HUES64 (cell line): ENCODE results near the gene GPC6.

Experiments used
- H3K27ac ChIP-seq: 2 replicates; pipeline ENCODE4 v1.7.0; 2013; ENCODE audit warnings: low read depth, low read length, inconsistent platforms
- H3K27me3 ChIP-seq: 2 replicates; pipeline ENCODE4 v1.6.1; 2013; ENCODE audit warnings: mild to moderate bottlenecking, low read length; ENCODE audit not compliant: insufficient read depth
- H3K36me3 ChIP-seq: 2 replicates; pipeline ENCODE4 v1.6.1; 2013; ENCODE audit warnings: mild to moderate bottlenecking, low read length; ENCODE audit not compliant: insufficient read depth
- H3K4me1 ChIP-seq: 2 replicates; pipeline ENCODE4 v1.6.1; 2013; ENCODE audit warnings: mild to moderate bottlenecking, low read length, moderate library complexity; ENCODE audit not compliant: insufficient read depth
- H3K4me3 ChIP-seq: 2 replicates; pipeline ENCODE4 v1.5.1; 2013; ENCODE audit warnings: mild to moderate bottlenecking, low read length, moderate library complexity
- H3K9ac ChIP-seq: 2 replicates; pipeline ENCODE4 v1.6.1; 2013; ENCODE audit warnings: mild to moderate bottlenecking, low read depth, low read length
- H3K9me3 ChIP-seq: 2 replicates; pipeline ENCODE4 v1.6.1; 2013; ENCODE audit warnings: low read depth, low read length; ENCODE audit not compliant: insufficient read depth
- WGBS: fragments of 150-250, 120-280 bp; methylation state at CpG from one replicate; pipeline ENCODE4 v1.1.7; 2013; ENCODE audit warnings: missing lambda C conversion rate; 5-methylcytosine and 5-hydroxymethylcytosine counted together

Gene GPC6

GRCh38 chr13:93345024-93345423 lies 118.4 kb downstream of the GPC6 start:
- no peaks in the 10 kb centered on the region for H3K9me3 ChIP-seq
- H3K27ac ChIP-seq: no peak overlapping the region
- no peak overlapping the region for H3K4me3 ChIP-seq

DNA sequence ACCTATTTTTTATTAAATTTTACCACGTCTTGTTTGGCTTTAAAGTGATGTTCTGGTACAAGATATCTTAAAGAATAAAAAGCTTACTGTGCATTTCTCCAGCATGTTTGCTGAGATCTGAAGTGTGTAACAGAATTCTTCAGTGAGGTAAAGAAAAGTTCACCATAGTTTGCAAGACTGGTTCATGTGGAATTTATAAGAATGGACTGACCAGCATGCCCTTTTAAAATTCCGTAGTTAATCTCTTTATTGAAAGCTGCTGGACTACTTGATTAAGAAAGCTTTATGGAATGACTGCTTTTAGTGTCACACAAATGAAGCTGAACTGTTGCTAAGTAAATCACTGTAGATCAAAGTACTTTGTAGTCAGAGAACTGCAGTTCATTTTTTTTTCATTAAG lies 119.2 kb downstream of the GPC6 start:
- Histone ChIP-seq H3K9me3 (no peaks in the 10 kb centered on the region), H3K4me3 (no peak overlapping the region), H3K27me3 (no peaks in the 10 kb centered on the region), H3K9ac (no peak overlapping the region), H3K4me1 (peaks cover 6% of the 10 kb centered on the region; the same call in 1 of the 2 replicates), H3K27ac (no peak overlapping the region), H3K36me3 (no peaks in the 10 kb centered on the region)
- 84% methylated on average over 2 of the region's 2 CpGs for WGBS

More at GRCh38 chr13:93345024-93345423, 118.4 kb downstream of the GPC6 start:
- Histone ChIP-seq H3K27me3 (no peaks in the 10 kb centered on the region), H3K9ac (no peak overlapping the region), H3K36me3 (no peaks in the 10 kb centered on the region), H3K4me1 (peaks cover 6% of the 10 kb centered on the region; the same call in 1 of the 2 replicates)

GRCh38 chr13:93352616-93353015 lies 126.0 kb downstream of the GPC6 start:
- no peaks in the 10 kb centered on the region for H3K4me1 ChIP-seq
- H3K9ac ChIP-seq: no peak overlapping the region
- WGBS: 94% methylated on average over 4 of the region's 4 CpGs
- no peak overlapping the region for H3K27ac ChIP-seq
- H3K36me3 ChIP-seq: no peaks in the 10 kb centered on the region
- no peaks in the 10 kb centered on the region for H3K27me3 ChIP-seq
- H3K4me3 ChIP-seq: no peak overlapping the region
- H3K9me3 ChIP-seq: no peaks in the 10 kb centered on the region

DNA sequence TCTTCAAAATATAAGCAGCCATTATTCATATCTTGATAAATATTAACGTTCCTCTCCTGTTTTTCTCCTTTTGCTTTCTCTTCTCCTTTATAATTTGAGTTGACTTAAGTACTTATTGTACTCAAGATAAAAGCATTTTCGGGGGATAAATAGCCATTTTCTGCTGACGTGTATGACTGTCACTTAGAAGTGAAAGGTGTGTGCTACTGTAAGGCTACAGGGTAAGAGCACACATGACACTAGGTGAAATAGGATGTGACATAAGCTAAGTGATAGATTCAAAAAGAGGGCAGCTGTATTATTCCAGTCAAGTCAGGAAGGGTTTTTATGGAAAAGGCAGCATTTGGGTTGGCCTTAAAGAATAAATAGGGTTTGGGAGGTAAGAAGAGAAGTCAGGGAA lies 128.5 kb downstream of the GPC6 start:
- no peaks in the 10 kb centered on the region for H3K27me3 ChIP-seq
- H3K27ac ChIP-seq: no peak overlapping the region
- H3K9me3 ChIP-seq: no peaks in the 10 kb centered on the region
- no peak overlapping the region for H3K9ac ChIP-seq
- WGBS: 96% methylated on average over 2 of the region's 3 CpGs
- H3K4me3 ChIP-seq: no peak overlapping the region
- no peaks in the 10 kb centered on the region for H3K36me3 ChIP-seq
- no peaks in the 10 kb centered on the region for H3K4me1 ChIP-seq

- Histone ChIP-seq H3K27me3 (no peaks in the 10 kb centered on the region), H3K9ac (no peak overlapping the region)
- WGBS: 94% methylated on average over 3 of the region's 3 CpGs
Measured at GRCh38 chr13:93356469-93356868, 129.9 kb downstream of the GPC6 start.

DNA sequence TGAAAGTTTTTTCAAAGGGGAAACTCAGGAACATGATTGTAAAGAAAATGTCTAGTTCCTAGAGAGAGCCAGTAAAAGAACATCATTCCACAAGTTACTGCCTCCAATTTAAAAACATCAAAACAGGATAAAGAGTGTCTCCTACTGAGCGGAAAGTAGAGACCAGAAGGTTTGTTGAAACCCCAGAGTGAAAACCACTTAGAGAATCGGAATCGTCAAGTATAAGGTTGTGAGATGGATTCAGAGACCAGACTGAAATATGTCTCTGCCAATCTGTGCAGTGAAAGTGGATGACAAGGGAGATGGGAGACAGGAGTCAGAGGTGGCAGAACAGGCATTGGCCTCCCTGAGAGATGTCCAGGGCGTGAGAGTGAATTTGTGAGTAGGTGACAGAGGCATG lies 133.4 kb downstream of the GPC6 start:
- no peaks in the 10 kb centered on the region for H3K27me3 ChIP-seq
- no peak overlapping the region for H3K27ac ChIP-seq
- 94% methylated on average over 4 of the region's 4 CpGs for WGBS
- no peaks in the 10 kb centered on the region for H3K4me1 ChIP-seq
- no peak overlapping the region for H3K9ac ChIP-seq
- no peak overlapping the region for H3K4me3 ChIP-seq
- H3K36me3 ChIP-seq: no peaks in the 10 kb centered on the region
- no peaks in the 10 kb centered on the region for H3K9me3 ChIP-seq

More at GRCh38 chr13:93356469-93356868, 129.9 kb downstream of the GPC6 start:
- no peaks in the 10 kb centered on the region for H3K36me3 ChIP-seq
- H3K9me3 ChIP-seq: no peaks in the 10 kb centered on the region
- H3K4me3 ChIP-seq: no peak overlapping the region
- H3K4me1 ChIP-seq: no peaks in the 10 kb centered on the region
- no peak overlapping the region for H3K27ac ChIP-seq

DNA sequence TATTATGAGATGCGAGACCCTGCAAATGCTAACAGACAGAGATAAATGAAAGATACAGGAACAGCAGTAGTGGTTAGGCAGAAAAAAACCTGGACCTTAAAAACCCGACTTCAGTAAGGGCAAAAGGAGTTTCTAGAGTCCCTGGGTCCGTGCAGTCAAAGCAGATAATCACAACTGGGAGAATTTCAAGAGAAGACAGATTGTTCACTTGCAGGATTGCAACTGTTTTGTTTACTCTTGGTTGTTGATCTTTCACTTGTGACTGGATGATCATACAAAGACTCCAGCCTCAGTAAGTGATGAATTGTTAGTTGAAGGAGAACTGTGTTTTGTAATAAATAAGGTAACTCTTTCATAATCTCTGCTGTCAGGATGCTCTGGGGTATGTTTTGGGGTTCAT lies 135.1 kb downstream of the GPC6 start:
- H3K27me3 ChIP-seq: no peaks in the 10 kb centered on the region
- no peaks in the 10 kb centered on the region for H3K36me3 ChIP-seq
- no peak overlapping the region for H3K27ac ChIP-seq
- 69% methylated on average over 3 of the region's 3 CpGs for WGBS
- no peaks in the 10 kb centered on the region for H3K4me1 ChIP-seq
- H3K9ac ChIP-seq: no peak overlapping the region
- H3K4me3 ChIP-seq: no peak overlapping the region
- no peaks in the 10 kb centered on the region for H3K9me3 ChIP-seq

GRCh38 chr13:93364166-93364565 lies 137.6 kb downstream of the GPC6 start:
- H3K27ac ChIP-seq: no peak overlapping the region
- no peak overlapping the region for H3K4me3 ChIP-seq
- H3K4me1 ChIP-seq: no peaks in the 10 kb centered on the region
- 92% methylated on average over 5 of the region's 5 CpGs for WGBS
- H3K27me3 ChIP-seq: no peaks in the 10 kb centered on the region
- H3K9me3 ChIP-seq: no peaks in the 10 kb centered on the region
- no peak overlapping the region for H3K9ac ChIP-seq
- no peaks in the 10 kb centered on the region for H3K36me3 ChIP-seq

- H3K9me3 ChIP-seq: no peaks in the 10 kb centered on the region
- no peaks in the 10 kb centered on the region for H3K36me3 ChIP-seq
- no peak overlapping the region for H3K9ac ChIP-seq
- no peak overlapping the region for H3K4me3 ChIP-seq
- H3K27ac ChIP-seq: no peak overlapping the region
- no peaks in the 10 kb centered on the region for H3K27me3 ChIP-seq
- no CpG with 5 or more reads among the region's 1 CpG for WGBS
- H3K4me1 ChIP-seq: no peaks in the 10 kb centered on the region
Measured at GRCh38 chr13:93368296-93368695, 141.7 kb downstream of the GPC6 start.

DNA sequence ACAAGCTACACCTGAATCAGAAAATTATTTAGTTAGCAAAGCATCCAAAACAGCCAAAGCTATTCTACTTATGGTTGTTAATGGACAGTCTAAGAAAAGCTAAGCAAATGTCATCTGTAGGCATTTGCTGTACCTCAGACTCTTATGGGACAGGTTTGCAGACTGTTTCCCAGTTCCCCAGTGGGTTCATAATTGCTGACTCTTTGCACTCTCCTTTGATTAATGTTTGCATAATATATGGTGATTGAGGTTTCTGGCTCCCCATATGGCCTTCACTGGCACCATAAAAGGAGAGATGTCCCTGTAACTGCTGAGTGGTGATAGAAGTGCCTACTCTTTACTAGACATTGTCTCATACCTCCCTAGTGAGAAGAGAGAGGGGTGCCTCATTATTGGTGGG lies 142.1 kb downstream of the GPC6 start:
- Histone ChIP-seq H3K9me3 (no peaks in the 10 kb centered on the region), H3K27ac (no peak overlapping the region), H3K4me1 (no peaks in the 10 kb centered on the region), H3K27me3 (no peaks in the 10 kb centered on the region), H3K9ac (no peak overlapping the region), H3K36me3 (no peaks in the 10 kb centered on the region), H3K4me3 (no peak overlapping the region)

GRCh38 chr13:93372856-93373255 lies 146.2 kb downstream of the GPC6 start:
- Histone ChIP-seq H3K27ac (no peak overlapping the region), H3K9ac (no peak overlapping the region)
- 91% methylated on average over 3 of the region's 3 CpGs for WGBS

GRCh38 chr13:93375491-93375890 lies 148.9 kb downstream of the GPC6 start:
- Histone ChIP-seq H3K9me3 (no peaks in the 10 kb centered on the region), H3K27ac (no peak overlapping the region), H3K27me3 (no peaks in the 10 kb centered on the region), H3K4me3 (no peak overlapping the region), H3K4me1 (no peaks in the 10 kb centered on the region), H3K9ac (no peak overlapping the region), H3K36me3 (no peaks in the 10 kb centered on the region)
- WGBS: 79% methylated on average over 5 of the region's 6 CpGs

More at GRCh38 chr13:93372856-93373255, 146.2 kb downstream of the GPC6 start:
- no peaks in the 10 kb centered on the region for H3K9me3 ChIP-seq
- no peaks in the 10 kb centered on the region for H3K27me3 ChIP-seq
- H3K4me3 ChIP-seq: no peak overlapping the region
- no peaks in the 10 kb centered on the region for H3K4me1 ChIP-seq
- H3K36me3 ChIP-seq: no peaks in the 10 kb centered on the region
